Progenitor cell of endocrine pancreas (in vitro differentiated cells): ENCODE results near the gene XYLB. TPM values are rescaled to one million over a fixed set of nuclear protein-coding genes. Genes with fewer than 3 reads are reported as not detected.

Source experiments
- DNase-seq: peaks from one replicate; pipeline ENCODE4 v3.0.0; 2021; ENCODE audit warnings: low spot score; ENCODE audit not compliant: unreplicated experiment
- H3K27ac Mint-ChIP-seq: 2 replicates; pipeline ENCODE4 v1.8.0; 2021; ENCODE audit warnings: mild to moderate bottlenecking, moderate library complexity, mixed read lengths
- H3K27me3 Mint-ChIP-seq: 2 replicates; pipeline ENCODE4 v1.8.0; 2021; ENCODE audit warnings: mixed read lengths
- H3K36me3 Mint-ChIP-seq: 2 replicates; pipeline ENCODE4 v1.8.0; 2022; ENCODE audit warnings: mixed read lengths; ENCODE audit not compliant: insufficient read depth
- H3K4me1 Mint-ChIP-seq: 2 replicates; pipeline ENCODE4 v1.8.0; 2021; ENCODE audit warnings: low read depth, mixed read lengths
- H3K4me3 Mint-ChIP-seq: 2 replicates; pipeline ENCODE4 v1.8.0; 2021; ENCODE audit warnings: low read depth, mild to moderate bottlenecking, moderate library complexity, mixed read lengths
- H3K9me3 Mint-ChIP-seq: 2 replicates; pipeline ENCODE4 v1.8.0; 2021; ENCODE audit warnings: low read depth, mixed read lengths
- total RNA-seq: library from RNA; stranded (reverse); gene quantifications from 2 replicates; pipeline ENCODE4 v1.2.1, GENCODE V29; 2021
- TF ChIP-seq, protein P1 (sequence below): fragments of 200-600 bp; sonication (generic); IDR thresholded peaks from one replicate; pipeline ENCODE4 v1.5.0; 2021; ENCODE audit warnings: antibody characterized with exemption, mild to moderate bottlenecking; ENCODE audit not compliant: unreplicated experiment

The XYLB gene
- total RNA-seq, 1 donor from 2014 or later: 4.0 TPM

DNA sequence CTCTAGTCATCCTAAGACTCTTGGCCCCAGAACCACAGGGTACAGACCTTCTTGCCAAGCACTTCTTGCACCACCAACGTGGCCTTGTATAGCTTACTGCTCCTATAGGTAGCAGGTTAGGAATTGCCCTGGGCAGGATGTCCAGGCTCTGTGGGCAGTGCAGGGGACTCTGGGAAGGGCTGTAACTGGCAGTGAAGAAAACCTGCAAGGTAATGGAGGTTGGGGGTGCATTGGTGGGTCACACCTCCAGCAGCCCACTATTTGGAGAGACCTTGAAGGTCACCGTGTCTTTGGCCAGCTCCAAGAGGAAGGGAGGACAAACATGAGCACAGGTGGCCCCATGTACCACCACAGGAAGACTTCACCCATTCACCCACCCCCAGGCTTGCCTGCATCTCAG is 21.3 kb upstream of the XYLB start:
- Mint-ChIP-seq H3K4me3 (no peak overlapping the region), H3K27me3 (no peaks in the 10 kb centered on the region), H3K27ac (no peak overlapping the region), H3K9me3 (peaks cover 7% of the 10 kb centered on the region), H3K36me3 (no peaks in the 10 kb centered on the region), H3K4me1 (no peaks in the 10 kb centered on the region)
- TF ChIP-seq, protein P1, sequence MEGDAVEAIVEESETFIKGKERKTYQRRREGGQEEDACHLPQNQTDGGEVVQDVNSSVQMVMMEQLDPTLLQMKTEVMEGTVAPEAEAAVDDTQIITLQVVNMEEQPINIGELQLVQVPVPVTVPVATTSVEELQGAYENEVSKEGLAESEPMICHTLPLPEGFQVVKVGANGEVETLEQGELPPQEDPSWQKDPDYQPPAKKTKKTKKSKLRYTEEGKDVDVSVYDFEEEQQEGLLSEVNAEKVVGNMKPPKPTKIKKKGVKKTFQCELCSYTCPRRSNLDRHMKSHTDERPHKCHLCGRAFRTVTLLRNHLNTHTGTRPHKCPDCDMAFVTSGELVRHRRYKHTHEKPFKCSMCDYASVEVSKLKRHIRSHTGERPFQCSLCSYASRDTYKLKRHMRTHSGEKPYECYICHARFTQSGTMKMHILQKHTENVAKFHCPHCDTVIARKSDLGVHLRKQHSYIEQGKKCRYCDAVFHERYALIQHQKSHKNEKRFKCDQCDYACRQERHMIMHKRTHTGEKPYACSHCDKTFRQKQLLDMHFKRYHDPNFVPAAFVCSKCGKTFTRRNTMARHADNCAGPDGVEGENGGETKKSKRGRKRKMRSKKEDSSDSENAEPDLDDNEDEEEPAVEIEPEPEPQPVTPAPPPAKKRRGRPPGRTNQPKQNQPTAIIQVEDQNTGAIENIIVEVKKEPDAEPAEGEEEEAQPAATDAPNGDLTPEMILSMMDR: no peak
- no peak for DNase-seq

DNA sequence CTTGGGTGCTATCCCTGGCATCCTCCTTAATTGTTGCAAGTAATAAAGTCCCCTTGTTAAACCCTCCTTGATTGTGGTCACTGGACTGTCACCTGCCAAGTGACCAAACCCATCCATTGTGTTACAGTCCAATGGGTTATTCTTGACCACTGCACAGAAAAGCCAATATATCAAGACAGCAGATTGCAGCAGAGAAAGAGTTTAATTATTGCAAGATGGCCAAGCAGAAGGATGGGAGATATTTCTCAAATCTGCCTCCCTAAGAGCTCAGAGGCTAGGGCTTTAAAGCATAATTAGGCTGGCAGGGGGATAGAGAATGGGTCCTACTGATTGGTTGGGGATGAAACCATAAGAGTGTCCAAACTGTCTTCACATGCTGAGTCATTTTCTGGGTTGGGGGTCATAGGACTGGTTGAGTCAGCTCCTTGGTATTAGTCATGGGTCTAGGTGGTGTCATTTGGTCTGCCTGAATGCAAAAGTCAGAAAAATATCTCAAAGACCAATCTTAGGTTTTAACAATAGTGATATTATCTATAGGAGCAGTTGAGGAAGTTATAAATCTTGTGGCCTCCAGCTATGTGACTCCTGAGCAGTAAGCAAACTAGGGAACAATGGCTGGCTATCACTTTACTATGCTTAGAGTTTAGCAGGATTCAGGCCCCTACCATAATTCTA is 19.1 kb upstream of the XYLB start:
- TF ChIP-seq, protein P1: no peak
- no peaks in the 10 kb centered on the region for H3K27me3 Mint-ChIP-seq
- H3K9me3 Mint-ChIP-seq: peaks cover 7% of the 10 kb centered on the region
- no peaks in the 10 kb centered on the region for H3K36me3 Mint-ChIP-seq
- no peak for DNase-seq
- no peaks in the 10 kb centered on the region for H3K4me1 Mint-ChIP-seq
- H3K4me3 Mint-ChIP-seq: no peak overlapping the region
- no peak overlapping the region for H3K27ac Mint-ChIP-seq

DNA sequence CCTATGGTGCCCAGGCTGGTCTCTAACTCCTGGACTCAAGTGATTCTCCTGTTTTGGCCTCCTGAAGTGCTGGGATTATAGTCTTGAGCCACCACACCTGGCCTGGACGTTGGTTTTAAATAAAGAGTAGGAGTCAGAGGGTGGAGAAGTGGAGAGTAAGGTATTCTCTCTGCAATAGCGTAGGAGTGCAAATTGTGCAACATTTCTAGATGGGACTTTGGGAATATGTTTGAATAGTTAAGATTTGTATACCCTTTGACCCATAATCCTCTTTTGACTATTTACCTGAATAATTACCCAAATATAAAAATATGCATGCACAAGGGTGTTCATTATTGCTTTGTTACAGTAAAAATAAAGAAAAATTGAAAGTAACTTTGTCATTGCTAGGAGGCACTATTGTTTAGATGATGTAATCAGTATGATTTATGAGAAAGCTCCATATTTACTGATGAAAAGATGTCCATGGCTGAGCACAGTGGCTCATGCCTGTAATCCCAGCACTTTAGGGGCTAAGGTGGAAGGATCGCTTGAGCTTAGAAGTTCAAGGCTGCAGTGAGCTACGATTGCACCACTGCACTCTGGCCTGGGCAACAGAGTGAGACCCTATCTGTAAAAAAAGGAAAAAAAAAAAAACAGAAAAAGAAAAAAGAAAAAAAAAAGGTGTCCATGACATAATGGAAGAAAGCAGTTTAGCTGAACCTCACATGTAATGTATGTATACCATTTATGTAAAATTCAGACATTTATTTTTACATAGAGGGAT is 15.1 kb upstream of the XYLB start:
- H3K4me3 Mint-ChIP-seq: no peak overlapping the region
- no peaks in the 10 kb centered on the region for H3K36me3 Mint-ChIP-seq
- H3K4me1 Mint-ChIP-seq: no peaks in the 10 kb centered on the region
- DNase-seq: no peak
- peaks cover 3% of the 10 kb centered on the region for H3K9me3 Mint-ChIP-seq
- H3K27me3 Mint-ChIP-seq: peaks cover 5% of the 10 kb centered on the region
- no peak overlapping the region for H3K27ac Mint-ChIP-seq
- TF ChIP-seq, protein P1: no peak

DNA sequence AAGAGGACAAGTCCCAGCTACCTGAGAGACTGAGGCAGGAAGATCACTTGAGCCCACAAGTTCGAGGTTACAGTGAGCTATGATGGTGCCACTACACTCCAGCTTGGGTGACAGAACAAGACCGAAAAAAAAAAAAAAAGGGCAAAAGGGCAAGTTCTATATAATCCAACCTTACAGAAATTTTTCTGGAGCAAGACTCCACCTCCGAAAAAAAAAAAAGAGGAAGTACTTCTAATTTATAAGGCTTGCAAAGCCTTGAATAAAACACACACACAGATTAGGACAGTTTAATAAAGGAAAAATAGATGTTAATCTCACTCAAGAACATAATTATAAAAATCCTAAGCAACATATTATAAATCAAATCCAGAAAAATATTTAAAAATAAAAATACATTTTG is 14.4 kb upstream of the XYLB start:
- Mint-ChIP-seq H3K4me1 (no peaks in the 10 kb centered on the region), H3K9me3 (peaks cover 2% of the 10 kb centered on the region), H3K27ac (no peak overlapping the region), H3K36me3 (no peaks in the 10 kb centered on the region), H3K4me3 (no peak overlapping the region), H3K27me3 (peaks cover 5% of the 10 kb centered on the region)
- TF ChIP-seq, protein P1: no peak
- no peak for DNase-seq

DNA sequence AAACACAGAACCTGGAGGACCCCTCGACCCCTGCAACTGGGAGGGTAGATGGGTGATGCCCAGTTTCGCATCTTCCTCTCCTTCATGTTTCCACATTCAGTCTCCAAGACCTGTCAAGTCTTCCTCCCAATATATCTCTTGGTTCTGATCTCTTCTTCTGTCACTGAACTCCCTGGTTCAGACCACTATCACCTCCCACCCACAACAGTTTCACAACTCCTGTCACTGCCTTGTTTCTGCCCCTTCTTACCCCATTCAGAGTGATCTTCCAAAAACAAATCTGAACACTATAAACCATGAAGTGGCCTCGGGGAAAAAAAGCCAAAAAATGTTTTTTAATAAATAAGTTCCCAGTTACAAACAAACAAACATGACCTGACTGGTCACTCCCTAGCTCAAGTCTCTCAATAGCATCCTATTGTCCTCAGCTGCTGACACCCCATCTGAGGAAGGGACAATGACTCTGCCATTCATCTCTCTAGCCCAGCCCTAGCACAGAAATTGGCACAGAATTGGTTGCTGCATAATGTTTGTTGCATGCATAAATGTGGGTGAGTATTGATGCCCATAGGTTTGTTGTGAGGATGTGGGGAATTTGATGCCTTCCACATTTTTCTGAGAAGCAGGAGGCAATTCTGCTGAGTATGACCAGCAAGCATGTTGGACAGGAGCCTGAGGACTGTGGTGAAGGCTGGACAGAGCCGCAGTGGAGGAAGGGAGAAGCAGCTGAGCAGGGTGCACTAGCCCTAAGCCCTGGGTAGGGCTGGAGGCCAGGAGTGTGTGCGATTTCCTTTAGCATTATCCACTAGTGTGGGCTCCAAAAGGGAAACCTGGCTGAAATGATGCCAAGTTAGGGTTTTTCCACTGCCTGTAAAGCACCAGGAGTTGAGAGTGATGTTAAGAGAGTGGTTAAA is 12.2 kb upstream of the XYLB start:
- DNase-seq: no peak
- Mint-ChIP-seq H3K4me3 (no peak overlapping the region), H3K27me3 (peaks cover 5% of the 10 kb centered on the region), H3K4me1 (no peaks in the 10 kb centered on the region), H3K9me3 (no peaks in the 10 kb centered on the region), H3K36me3 (no peaks in the 10 kb centered on the region), H3K27ac (no peak overlapping the region)
- TF ChIP-seq, protein P1: no peak
